ENCODE results near the gene NUP62.

NUP62 gene

GRCh38 chr19:49869484-49870308 is 59.6 kb downstream of the NUP62 start:
- H3K4me3 ChIP-seq (ENCODE audit: low read depth, low read length): peak overlapping the region; percentile 54

GRCh38 chr19:49869009-49869483 is 60.3 kb downstream of the NUP62 start:
- no peak overlapping the region for H3K4me3 ChIP-seq (ENCODE audit: low read depth, low read length)

- peak within 1 kb of the TSS; percentile 94 for H3K4me3 ChIP-seq (ENCODE audit: low read depth, low read length)
Measured at GRCh38 chr19:49866933-49867782, 62.1 kb downstream of the NUP62 start, which contains the start of gene PNKP. Gene PNKP (minus strand): TSS chr19:49867576. CDS start chr19:49867204, 372 bp downstream.

- H3K4me3 ChIP-seq (ENCODE audit: low read depth, low read length): no peak overlapping the region
Measured at GRCh38 chr19:49864890-49865289, 64.4 kb downstream of the NUP62 start.

GRCh38 chr19:49863935-49864320 is 65.4 kb downstream of the NUP62 start:
- H3K4me3 ChIP-seq (ENCODE audit: low read depth, low read length): no peak overlapping the region

GRCh38 chr19:49863254-49863934 is 65.9 kb downstream of the NUP62 start:
- H3K4me3 ChIP-seq (ENCODE audit: low read depth, low read length): no peak overlapping the region

GRCh38 chr19:49862391-49863253 is 66.7 kb downstream of the NUP62 start:
- no peak overlapping the region for H3K4me3 ChIP-seq (ENCODE audit: low read depth, low read length)

- H3K4me3 ChIP-seq (ENCODE audit: low read depth, low read length): no peak overlapping the region
Measured at GRCh38 chr19:49861541-49862378, 67.5 kb downstream of the NUP62 start.

GRCh38 chr19:49861107-49861506 is 68.2 kb downstream of the NUP62 start:
- H3K4me3 ChIP-seq (ENCODE audit: low read depth, low read length): no peak overlapping the region

GRCh38 chr19:49860336-49861102 is 68.8 kb downstream of the NUP62 start:
- no peak overlapping the region for H3K4me3 ChIP-seq (ENCODE audit: low read depth, low read length)

- H3K4me3 ChIP-seq (ENCODE audit: low read depth, low read length): no peak overlapping the region
Measured at GRCh38 chr19:49859682-49860335, 69.5 kb downstream of the NUP62 start.

- no peak overlapping the region for H3K4me3 ChIP-seq (ENCODE audit: low read depth, low read length)
Measured at GRCh38 chr19:49858088-49858985, 71.0 kb downstream of the NUP62 start.

GRCh38 chr19:49857838-49858087 is 71.5 kb downstream of the NUP62 start:
- H3K4me3 ChIP-seq (ENCODE audit: low read depth, low read length): no peak overlapping the region

- no peak overlapping the region for H3K4me3 ChIP-seq (ENCODE audit: low read depth, low read length)
Measured at GRCh38 chr19:49857061-49857837, 72.1 kb downstream of the NUP62 start.
